Measurements from ENCODE around the gene RBP7. TPM values are rescaled to one million over a fixed set of nuclear protein-coding genes. Genes with fewer than 3 reads are reported as not detected.
"Not testable (repeated sequence)": the region's sequence is repeated elsewhere in the genome, so short reads cannot be mapped to it uniquely, and the experiment has no call there.

The RBP7 gene
- polyA plus RNA-seq, 1 experiment: 0.50 TPM

DNA sequence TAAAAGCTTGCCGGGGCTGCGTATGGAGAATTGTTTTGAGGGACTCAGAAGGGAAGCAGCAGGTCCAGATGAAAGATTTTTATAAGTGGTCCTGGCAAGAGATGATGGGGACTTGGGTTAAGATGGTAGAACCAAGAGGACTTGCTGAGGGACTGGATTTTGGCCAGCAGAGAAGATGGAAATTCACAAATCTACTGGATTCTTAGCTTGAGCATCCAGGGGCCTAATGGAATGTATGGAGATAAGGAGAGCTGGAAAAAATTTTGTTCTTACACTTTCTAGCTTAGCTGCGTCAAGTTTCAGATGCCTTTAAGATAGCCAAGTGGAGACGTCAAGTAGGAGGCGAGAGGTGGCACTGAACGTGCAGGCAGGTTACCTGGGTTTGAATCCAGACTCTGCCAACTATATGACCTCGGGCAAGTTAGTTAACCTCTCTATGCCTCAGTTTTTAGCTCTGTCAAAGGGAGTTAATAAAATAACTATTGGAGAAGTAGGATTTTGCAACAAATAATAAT lies 3.4 kb upstream of the RBP7 start:
- Histone ChIP-seq H3K36me3 (ENCODE audit: control insufficient read depth, insufficient read depth, low read length) (no peaks in the 10 kb centered on the region), H3K4me3 (ENCODE audit: low read depth, low read length) (no peak overlapping the region), H3K27me3 (ENCODE audit: control insufficient read depth, insufficient read depth, low read length) (peaks cover 8% of the 10 kb centered on the region)
- no peak for TF ChIP-seq CTCF (IDR thresholded peaks at IDR 0.05; ENCODE audit: insufficient read depth, low read depth, low read length)
- CTCF ChIA-PET: interaction anchor here (0.5 to 0.7 kb wide), 2 partner anchors 11 to 19 kb away, joined by 3 read pairs; no protein-coding TSS in a partner anchor
- no peak for DNase-seq (ENCODE audit: low read depth)
- POLR2A ChIA-PET: no interaction called here

DNA sequence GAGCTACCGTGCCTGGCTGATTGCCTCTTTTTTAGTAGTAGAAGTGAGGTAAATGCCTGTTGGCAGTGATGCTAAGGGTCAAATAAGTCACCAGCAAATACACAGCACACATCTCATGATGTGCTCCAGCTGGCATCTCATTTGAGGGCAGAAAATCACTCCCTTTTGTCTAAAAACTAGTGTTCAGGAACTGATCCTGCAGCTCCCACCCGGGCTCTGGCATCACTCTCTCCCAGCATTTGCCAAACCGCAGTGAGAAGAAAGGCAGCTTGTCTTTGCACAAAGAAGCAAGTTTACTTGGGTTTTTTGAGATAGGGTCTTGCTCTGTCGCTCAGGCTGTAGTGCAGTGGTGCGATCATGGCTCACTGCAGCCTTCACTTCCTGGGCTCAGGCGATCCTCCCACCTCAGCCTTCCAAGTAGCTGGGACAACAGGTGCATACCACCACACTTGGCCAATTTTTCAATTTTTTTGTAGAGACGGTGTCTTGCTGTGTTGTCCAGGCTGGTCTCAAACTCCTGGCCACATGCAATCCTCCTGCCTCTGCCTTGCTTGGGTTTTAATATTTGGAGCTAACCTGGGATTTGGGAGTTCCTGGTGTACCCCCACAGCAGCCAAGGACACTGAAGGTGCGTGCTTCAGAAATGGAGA lies 4.1 kb downstream of the RBP7 start:
- ChIA-PET POLR2A (interaction anchor here (0.6 kb wide), 1 partner anchor 15 kb away, joined by 4 read pairs; no protein-coding TSS in a partner anchor), CTCF (interaction anchor here (1.6 kb wide), 1 partner anchor 13 kb away, joined by 3 read pairs; no protein-coding TSS in a partner anchor)
- no peaks in the 10 kb centered on the region for H3K36me3 ChIP-seq (ENCODE audit: control insufficient read depth, insufficient read depth, low read length)
- no peak overlapping the region for H3K4me3 ChIP-seq (ENCODE audit: low read depth, low read length)
- no peak for TF ChIP-seq CTCF (IDR thresholded peaks at IDR 0.05; ENCODE audit: insufficient read depth, low read depth, low read length)
- no peak for DNase-seq (ENCODE audit: low read depth)
- H3K27me3 ChIP-seq (ENCODE audit: control insufficient read depth, insufficient read depth, low read length): peaks cover 8% of the 10 kb centered on the region

DNA sequence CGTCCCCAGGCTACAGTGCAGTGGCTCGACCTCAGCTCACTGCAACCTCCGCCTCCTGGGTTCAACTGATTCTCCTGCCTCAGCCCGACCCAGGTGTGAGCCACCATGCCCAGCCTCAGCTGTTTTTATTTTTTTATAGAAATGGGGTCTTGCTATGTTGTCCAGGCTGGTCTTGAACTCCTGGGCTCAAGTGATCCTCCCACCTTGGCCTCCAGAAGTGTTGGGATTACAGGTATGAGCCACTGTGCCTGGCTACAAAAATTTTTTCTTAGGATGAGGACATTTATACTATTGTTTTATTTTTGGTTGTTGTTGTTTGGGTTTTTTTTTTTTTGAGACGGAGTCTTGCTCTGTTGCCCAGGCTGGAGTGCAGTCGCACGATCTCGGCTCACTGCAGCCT lies 8.2 kb downstream of the RBP7 start:
- H3K36me3 ChIP-seq (ENCODE audit: control insufficient read depth, insufficient read depth, low read length); H3K4me3 ChIP-seq (ENCODE audit: low read depth, low read length); POLR2A ChIA-PET; DNase-seq (ENCODE audit: low read depth); H3K27me3 ChIP-seq (ENCODE audit: control insufficient read depth, insufficient read depth, low read length): not testable (repeated sequence)
- CTCF ChIA-PET: interaction anchor here (0.6 kb wide), 1 partner anchor 12 kb away, joined by 3 read pairs; no protein-coding TSS in a partner anchor

DNA sequence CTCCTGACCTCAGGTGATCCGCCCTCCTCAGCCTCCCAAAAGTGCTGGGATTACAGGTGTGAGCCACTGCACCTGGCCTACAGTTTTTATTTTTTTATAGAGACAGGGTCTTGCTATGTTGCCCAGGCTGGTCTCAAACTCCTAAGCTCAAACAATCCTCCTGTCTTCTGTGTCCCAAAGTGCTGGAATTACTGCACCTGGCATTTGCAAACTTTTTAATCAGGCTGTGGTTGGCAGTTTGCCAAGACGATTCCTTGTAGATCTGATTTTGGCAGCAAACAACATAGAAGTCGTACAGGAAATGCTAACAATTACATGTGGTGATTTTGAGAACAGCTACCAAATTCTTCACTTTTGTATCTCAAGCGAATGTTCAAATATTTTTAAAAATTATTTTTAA lies 10.1 kb downstream of the RBP7 start:
- no peak for TF ChIP-seq CTCF (IDR thresholded peaks at IDR 0.05; ENCODE audit: insufficient read depth, low read depth, low read length)

DNA sequence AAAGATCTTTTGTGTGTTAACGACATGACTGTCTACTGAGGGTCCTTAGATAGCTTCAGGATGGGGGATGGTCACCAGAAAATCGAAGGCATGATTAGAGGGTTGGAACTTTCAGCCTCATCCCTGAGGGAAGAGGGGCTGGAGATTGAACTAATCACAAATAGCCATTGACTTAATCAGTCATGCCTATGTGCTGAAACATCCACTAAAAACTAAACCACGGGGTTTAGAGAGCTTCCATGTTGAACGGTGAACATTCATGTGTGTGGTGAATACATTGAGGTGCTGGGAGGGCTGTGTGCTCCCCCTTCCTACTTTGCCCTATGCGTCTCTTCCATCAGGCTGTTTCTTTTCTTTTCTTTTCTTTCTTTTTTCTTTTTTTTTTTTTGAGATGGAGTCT lies 17.0 kb downstream of the RBP7 start:
- CTCF ChIA-PET: interaction anchor here (1.4 kb wide), 1 partner anchor 415 kb away, joined by 3 read pairs; no protein-coding TSS in a partner anchor
- Histone ChIP-seq H3K4me3 (ENCODE audit: low read depth, low read length) (no peak overlapping the region), H3K27me3 (ENCODE audit: control insufficient read depth, insufficient read depth, low read length) (no peaks in the 10 kb centered on the region), H3K36me3 (ENCODE audit: control insufficient read depth, insufficient read depth, low read length) (no peaks in the 10 kb centered on the region)
- DNase-seq (ENCODE audit: low read depth): no peak
- POLR2A ChIA-PET: no interaction called here
- TF ChIP-seq CTCF (IDR thresholded peaks at IDR 0.05; ENCODE audit: insufficient read depth, low read depth, low read length): no peak

More for the DNA sequence above, 10.1 kb downstream of the RBP7 start:
- Histone ChIP-seq H3K36me3 (ENCODE audit: control insufficient read depth, insufficient read depth, low read length) (no peaks in the 10 kb centered on the region), H3K4me3 (ENCODE audit: low read depth, low read length) (no peak overlapping the region), H3K27me3 (ENCODE audit: control insufficient read depth, insufficient read depth, low read length) (no peaks in the 10 kb centered on the region)
- POLR2A ChIA-PET: interaction anchor here (0.6 kb wide), 1 partner anchor 9 kb away, joined by 6 read pairs; no protein-coding TSS in a partner anchor
- no peak for DNase-seq (ENCODE audit: low read depth)
- CTCF ChIA-PET: no interaction called here
